ENCODE measurements around the gene MDM2.
"Not testable (repeated sequence)": the region's sequence is repeated elsewhere in the genome, so short reads cannot be mapped to it uniquely, and the experiment has no call there.

The MDM2 gene

GRCh38 chr12:68793975-68794652 is 13.9 kb upstream of the MDM2 start:
- H3K27me3 ChIP-seq (ENCODE audit: control insufficient read depth, insufficient read depth, low read length, poor library complexity, severe bottlenecking), result no peaks in the 10 kb centered on the region
- no peak overlapping the region for H3K27ac ChIP-seq (ENCODE audit: insufficient read depth, low read depth, low read length, poor library complexity, severe bottlenecking)
- H3K36me3 ChIP-seq (ENCODE audit: control insufficient read depth, insufficient read depth, low read length), result no peaks in the 10 kb centered on the region
- H3K4me1 ChIP-seq (ENCODE audit: control insufficient read depth, insufficient read depth, low read length), result no peaks in the 10 kb centered on the region
- H3K4me3 ChIP-seq (ENCODE audit: insufficient read depth, low read depth, low read length), result no peak overlapping the region
- H3K9me3 ChIP-seq (ENCODE audit: control insufficient read depth, low read length), result no peaks in the 10 kb centered on the region
- WGBS, 2 experiments, result 93 to 96% methylated on average over 4 of the region's 4 CpGs

- no peaks in the 10 kb centered on the region for H3K4me1 ChIP-seq (ENCODE audit: control insufficient read depth, insufficient read depth, low read length)
- H3K9me3 ChIP-seq (ENCODE audit: control insufficient read depth, low read length), result no peaks in the 10 kb centered on the region
- no peak overlapping the region for H3K4me3 ChIP-seq (ENCODE audit: insufficient read depth, low read depth, low read length)
- no peaks in the 10 kb centered on the region for H3K36me3 ChIP-seq (ENCODE audit: control insufficient read depth, insufficient read depth, low read length)
- no peaks in the 10 kb centered on the region for H3K27me3 ChIP-seq (ENCODE audit: control insufficient read depth, insufficient read depth, low read length, poor library complexity, severe bottlenecking)
- WGBS, 2 experiments, result 90 to 97% methylated on average over 2 to 3 of the region's 3 CpGs
- no peak overlapping the region for H3K27ac ChIP-seq (ENCODE audit: insufficient read depth, low read depth, low read length, poor library complexity, severe bottlenecking)
These were observed 13.2 kb upstream of the MDM2 start for GRCh38 chr12:68794653-68795251.

GRCh38 chr12:68796399-68796798 is 11.6 kb upstream of the MDM2 start:
- H3K4me1 ChIP-seq (ENCODE audit: control insufficient read depth, insufficient read depth, low read length), result no peaks in the 10 kb centered on the region
- WGBS, 2 experiments, result 95% methylated on average over 15 of the region's 15 CpGs
- no peak overlapping the region for H3K4me3 ChIP-seq (ENCODE audit: insufficient read depth, low read depth, low read length)
- H3K36me3 ChIP-seq (ENCODE audit: control insufficient read depth, insufficient read depth, low read length), result no peaks in the 10 kb centered on the region
- no peaks in the 10 kb centered on the region for H3K27me3 ChIP-seq (ENCODE audit: control insufficient read depth, insufficient read depth, low read length, poor library complexity, severe bottlenecking)
- H3K9me3 ChIP-seq (ENCODE audit: control insufficient read depth, low read length), result no peaks in the 10 kb centered on the region
- H3K27ac ChIP-seq (ENCODE audit: insufficient read depth, low read depth, low read length, poor library complexity, severe bottlenecking), result no peak overlapping the region

- Histone ChIP-seq H3K9me3 (ENCODE audit: control insufficient read depth, low read length) (no peaks in the 10 kb centered on the region), H3K27me3 (ENCODE audit: control insufficient read depth, insufficient read depth, low read length, poor library complexity, severe bottlenecking) (no peaks in the 10 kb centered on the region), H3K36me3 (ENCODE audit: control insufficient read depth, insufficient read depth, low read length) (no peaks in the 10 kb centered on the region), H3K4me1 (ENCODE audit: control insufficient read depth, insufficient read depth, low read length) (no peaks in the 10 kb centered on the region), H3K4me3 (ENCODE audit: insufficient read depth, low read depth, low read length) (no peak overlapping the region), H3K27ac (ENCODE audit: insufficient read depth, low read depth, low read length, poor library complexity, severe bottlenecking) (no peak overlapping the region)
- WGBS, 2 experiments, result 92% methylated on average over 1 of the region's 1 CpG; no CpG with 5 or more reads in 1 of the 2 experiments
These were observed 9.1 kb upstream of the MDM2 start for GRCh38 chr12:68798882-68799234.

GRCh38 chr12:68800294-68800693 is 7.7 kb upstream of the MDM2 start:
- WGBS, 2 experiments, result 93% methylated on average over 5 of the region's 5 CpGs
- Histone ChIP-seq H3K27ac (ENCODE audit: insufficient read depth, low read depth, low read length, poor library complexity, severe bottlenecking) (no peak overlapping the region), H3K4me3 (ENCODE audit: insufficient read depth, low read depth, low read length) (no peak overlapping the region), H3K36me3 (ENCODE audit: control insufficient read depth, insufficient read depth, low read length) (no peaks in the 10 kb centered on the region), H3K9me3 (ENCODE audit: control insufficient read depth, low read length) (no peaks in the 10 kb centered on the region), H3K27me3 (ENCODE audit: control insufficient read depth, insufficient read depth, low read length, poor library complexity, severe bottlenecking) (no peaks in the 10 kb centered on the region), H3K4me1 (ENCODE audit: control insufficient read depth, insufficient read depth, low read length) (no peaks in the 10 kb centered on the region)

GRCh38 chr12:68801124-68801523 is 6.9 kb upstream of the MDM2 start:
- 94 to 96% methylated on average over 7 of the region's 7 CpGs for WGBS, 2 experiments
- not testable (repeated sequence) for H3K27ac ChIP-seq (ENCODE audit: insufficient read depth, low read depth, low read length, poor library complexity, severe bottlenecking); H3K36me3 ChIP-seq (ENCODE audit: control insufficient read depth, insufficient read depth, low read length); H3K4me3 ChIP-seq (ENCODE audit: insufficient read depth, low read depth, low read length); H3K9me3 ChIP-seq (ENCODE audit: control insufficient read depth, low read length); H3K27me3 ChIP-seq (ENCODE audit: control insufficient read depth, insufficient read depth, low read length, poor library complexity, severe bottlenecking); H3K4me1 ChIP-seq (ENCODE audit: control insufficient read depth, insufficient read depth, low read length)

- not testable (repeated sequence) for H3K36me3 ChIP-seq (ENCODE audit: control insufficient read depth, insufficient read depth, low read length)
These were observed 5.6 kb upstream of the MDM2 start for GRCh38 chr12:68802372-68802745.

GRCh38 chr12:68802911-68803651 is 4.9 kb upstream of the MDM2 start:
- WGBS, 2 experiments, result 92 to 96% methylated on average over 19 of the region's 19 CpGs
- H3K9me3 ChIP-seq (ENCODE audit: control insufficient read depth, low read length); H3K27me3 ChIP-seq (ENCODE audit: control insufficient read depth, insufficient read depth, low read length, poor library complexity, severe bottlenecking); H3K36me3 ChIP-seq (ENCODE audit: control insufficient read depth, insufficient read depth, low read length); H3K27ac ChIP-seq (ENCODE audit: insufficient read depth, low read depth, low read length, poor library complexity, severe bottlenecking); H3K4me1 ChIP-seq (ENCODE audit: control insufficient read depth, insufficient read depth, low read length); H3K4me3 ChIP-seq (ENCODE audit: insufficient read depth, low read depth, low read length): not testable (repeated sequence)

More at GRCh38 chr12:68802372-68802745, 5.6 kb upstream of the MDM2 start:
- H3K4me3 ChIP-seq (ENCODE audit: insufficient read depth, low read depth, low read length); H3K27me3 ChIP-seq (ENCODE audit: control insufficient read depth, insufficient read depth, low read length, poor library complexity, severe bottlenecking); H3K4me1 ChIP-seq (ENCODE audit: control insufficient read depth, insufficient read depth, low read length); H3K9me3 ChIP-seq (ENCODE audit: control insufficient read depth, low read length); H3K27ac ChIP-seq (ENCODE audit: insufficient read depth, low read depth, low read length, poor library complexity, severe bottlenecking): not testable (repeated sequence)
- 87 to 94% methylated on average over 2 of the region's 2 CpGs for WGBS, 2 experiments

GRCh38 chr12:68803948-68804656 is 3.9 kb upstream of the MDM2 start:
- WGBS, 2 experiments, result 95% methylated on average over 5 of the region's 5 CpGs
- Histone ChIP-seq H3K9me3 (ENCODE audit: control insufficient read depth, low read length) (no peaks in the 10 kb centered on the region), H3K4me1 (ENCODE audit: control insufficient read depth, insufficient read depth, low read length) (no peaks in the 10 kb centered on the region), H3K27ac (ENCODE audit: insufficient read depth, low read depth, low read length, poor library complexity, severe bottlenecking) (no peak overlapping the region), H3K4me3 (ENCODE audit: insufficient read depth, low read depth, low read length) (no peak overlapping the region), H3K36me3 (ENCODE audit: control insufficient read depth, insufficient read depth, low read length) (no peaks in the 10 kb centered on the region), H3K27me3 (ENCODE audit: control insufficient read depth, insufficient read depth, low read length, poor library complexity, severe bottlenecking) (no peaks in the 10 kb centered on the region)

Measured in ectodermal cell (in vitro differentiated cells).